Panc1 (cell line): Measurements from ENCODE around the gene ARX. TPM values are rescaled to one million over a fixed set of nuclear protein-coding genes. Genes with fewer than 3 reads are reported as not detected.

Source experiments
- ATAC-seq: fragments of 200-7000 bp; cut with Tn5 transposase; 2 replicates; pipeline ENCODE4 v1.9.1; 2020; ENCODE audit warnings: mild to moderate bottlenecking, moderate library complexity
- BruUV-seq: library from RNA; stranded (reverse); fragments of 400-500 nt; replicated peaks from 2 replicates; lab custom pipeline; 2021; lab: Mats Ljungman, UMichigan
- CTCF ChIA-PET: fragments of 300-600 bp; sonication (Branson Sonifier 250); formaldehyde crosslinking; loops from one replicate; lab custom pipeline; 2022; ENCODE audit warnings: antibody characterized with exemption; lab: Charles Lee
- POLR2A ChIA-PET: fragments of 300-600 bp; sonication (Branson Sonifier 250); formaldehyde crosslinking; loops from one replicate; lab custom pipeline; 2022; ENCODE audit warnings: antibody characterized with exemption; lab: Charles Lee
- DNase-seq: peaks from one replicate; pipeline ENCODE4 v3.0.0-alpha.2; 2010; ENCODE audit warnings: low read depth, low spot score
- H3K27ac ChIP-seq: 2 replicates; pipeline ENCODE4 v1.5.1; 2011; ENCODE audit warnings: mild to moderate bottlenecking, low read length, inconsistent platforms
- H3K27me3 ChIP-seq: fragments of 200-500 bp; sonication (Bioruptor generic); 2 replicates; pipeline ENCODE4 v1.6.0; 2014; ENCODE audit warnings: low read length, inconsistent platforms; ENCODE audit not compliant: control insufficient read depth, insufficient read depth
- H3K36me3 ChIP-seq: fragments of 200-500 bp; sonication (Bioruptor generic); 2 replicates; pipeline ENCODE4 v1.5.1; 2014; ENCODE audit warnings: inconsistent platforms, mild to moderate bottlenecking, low read length, moderate library complexity; ENCODE audit not compliant: control insufficient read depth, insufficient read depth
- H3K4me1 ChIP-seq: 2 replicates; pipeline ENCODE4 v1.5.1; 2011; ENCODE audit warnings: inconsistent platforms, mild to moderate bottlenecking, low read length, moderate library complexity; ENCODE audit not compliant: control insufficient read depth, insufficient read depth
- H3K4me3 ChIP-seq, 2 experiments: 2 replicates each; pipeline ENCODE4 v1.5.1; 2011 to 2012; ENCODE audit warnings: low read depth in 2 of 2, low read length in 2 of 2, mild to moderate bottlenecking in 2 of 2, inconsistent platforms in 1 of 2, moderate library complexity in 1 of 2
- H3K9me3 ChIP-seq: fragments of 200-500 bp; sonication (Bioruptor generic); 2 replicates; pipeline ENCODE4 v1.5.1; 2014; ENCODE audit warnings: low read depth, mild to moderate bottlenecking, inconsistent platforms, low read length, moderate library complexity; ENCODE audit not compliant: control insufficient read depth, insufficient read depth
- CTCF ChIP-seq: fragments of 450-650 bp; IDR thresholded peaks from 2 replicates; pipeline ENCODE4 v1.5.1; 2017; ENCODE audit warnings: mild to moderate bottlenecking
- POLR2AphosphoS5 ChIP-seq: IDR thresholded peaks from 2 replicates; pipeline ENCODE4 v1.6.1; 2012; ENCODE audit warnings: mild to moderate bottlenecking, low read depth, low read length, moderate library complexity
- REST ChIP-seq, 2 experiments: IDR thresholded peaks; 2 replicates each; pipeline ENCODE4 v1.6.1; 2011 to 2012; ENCODE audit warnings: low read depth in 2 of 2, control low read depth in 1 of 2, low read length in 1 of 2, mild to moderate bottlenecking in 1 of 2, moderate library complexity in 1 of 2; ENCODE audit not compliant: insufficient read depth in 1 of 2
- SIN3A ChIP-seq: IDR thresholded peaks from 2 replicates; pipeline ENCODE4 v1.6.1; 2012; ENCODE audit warnings: low read depth, mild to moderate bottlenecking, low read length, moderate library complexity, borderline replicate concordance; ENCODE audit not compliant: insufficient read depth
- TCF7L2 ChIP-seq: IDR thresholded peaks from 2 replicates; pipeline ENCODE4 v1.6.1; 2011; ENCODE audit warnings: mild to moderate bottlenecking, low read depth, low read length, inconsistent platforms
- in situ Hi-C: cut with HindIII; loops from 2 replicates; pipeline ENCODE4 v1.10.0; 2016; ENCODE audit warnings: low sequenced_read_pairs, low pct_unique_long_range_greater_than_20kb
- intact Hi-C: fragments of 100-400 bp; cut with micrococcal nuclease; formaldehyde crosslinking; loops from one replicate; pipeline ENCODE4 v1.10.0; 2022; ENCODE audit not compliant: unreplicated experiment
- total RNA-seq: library from RNA; stranded (reverse); gene quantifications from one replicate; pipeline ENCODE4 v1.2.1, GENCODE V29; 2021; ENCODE audit not compliant: unreplicated experiment

Gene ARX
- total RNA-seq, 1 experiment from 2014 or later: 0.15 TPM

- H3K36me3 ChIP-seq: no peaks in the 10 kb centered on the region
- H3K27ac ChIP-seq: no peak overlapping the region
- ChIA-PET POLR2A (no interaction called here), CTCF (no interaction called here)
- H3K9me3 ChIP-seq: no peaks in the 10 kb centered on the region
- ATAC-seq: no peak
- no TSS peak for BruUV-seq
- H3K4me3 ChIP-seq: no peak overlapping the region
- H3K27me3 ChIP-seq: peaks cover 11% of the 10 kb centered on the region
- intact Hi-C loops: no loop called here
- TF ChIP-seq TCF7L2 (no peak), POLR2AphosphoS5 (no peak), REST (IDR thresholded peaks at IDR 0.05; ENCODE audit: insufficient read depth in 1 of 2, low read depth in 2 of 2, low read length in 1 of 2) (no peak), SIN3A (no peak), CTCF (no peak)
- H3K4me1 ChIP-seq: no peaks in the 10 kb centered on the region
- no peak for DNase-seq
- in situ Hi-C loops: no loop called here
Observed at GRCh38 chrX:25023908-25024307, 8.1 kb upstream of the ARX start.

GRCh38 chrX:25022499-25023325, 6.9 kb upstream of the ARX start:
- Histone ChIP-seq H3K4me3 (no peak overlapping the region), H3K9me3 (no peaks in the 10 kb centered on the region), H3K27ac (no peak overlapping the region), H3K27me3 (peaks cover 13% of the 10 kb centered on the region), H3K4me1 (no peaks in the 10 kb centered on the region), H3K36me3 (no peaks in the 10 kb centered on the region)
- POLR2A ChIA-PET: no interaction called here
- DNase-seq: no peak
- BruUV-seq: no TSS peak
- CTCF ChIA-PET: no interaction called here
- intact Hi-C loops (no loop called here), in situ Hi-C loops (no loop called here)
- ATAC-seq: no peak
- TF ChIP-seq CTCF: peak; percentile 32; the same call in 1 of the 2 replicates
- TF ChIP-seq REST (IDR thresholded peaks at IDR 0.05; ENCODE audit: insufficient read depth in 1 of 2, low read depth in 2 of 2, low read length in 1 of 2): no peak
